ENCODE results near the gene PPFIA1.

- TF ChIP-seq, protein P1, sequence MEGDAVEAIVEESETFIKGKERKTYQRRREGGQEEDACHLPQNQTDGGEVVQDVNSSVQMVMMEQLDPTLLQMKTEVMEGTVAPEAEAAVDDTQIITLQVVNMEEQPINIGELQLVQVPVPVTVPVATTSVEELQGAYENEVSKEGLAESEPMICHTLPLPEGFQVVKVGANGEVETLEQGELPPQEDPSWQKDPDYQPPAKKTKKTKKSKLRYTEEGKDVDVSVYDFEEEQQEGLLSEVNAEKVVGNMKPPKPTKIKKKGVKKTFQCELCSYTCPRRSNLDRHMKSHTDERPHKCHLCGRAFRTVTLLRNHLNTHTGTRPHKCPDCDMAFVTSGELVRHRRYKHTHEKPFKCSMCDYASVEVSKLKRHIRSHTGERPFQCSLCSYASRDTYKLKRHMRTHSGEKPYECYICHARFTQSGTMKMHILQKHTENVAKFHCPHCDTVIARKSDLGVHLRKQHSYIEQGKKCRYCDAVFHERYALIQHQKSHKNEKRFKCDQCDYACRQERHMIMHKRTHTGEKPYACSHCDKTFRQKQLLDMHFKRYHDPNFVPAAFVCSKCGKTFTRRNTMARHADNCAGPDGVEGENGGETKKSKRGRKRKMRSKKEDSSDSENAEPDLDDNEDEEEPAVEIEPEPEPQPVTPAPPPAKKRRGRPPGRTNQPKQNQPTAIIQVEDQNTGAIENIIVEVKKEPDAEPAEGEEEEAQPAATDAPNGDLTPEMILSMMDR (conservative IDR thresholded peaks at IDR 0.05; ENCODE audit: low read depth, low read length), result no peak
- no peak for TF ChIP-seq EZH2 (IDR thresholded peaks at IDR 0.05; ENCODE audit: borderline replicate concordance, low read depth, low read length, poor library complexity, severe bottlenecking)
Observed at GRCh38 chr11:70319396-70320076, 49.0 kb downstream of the PPFIA1 start.

All from A673 (cell line).